Measurements from ENCODE around the gene LYST. TPM values are rescaled to one million over a fixed set of nuclear protein-coding genes. Genes with fewer than 3 reads are reported as not detected.

Gene LYST
- total and polyA plus RNA-seq, 7 donors, result 2.4 to 8.6 (median 5.6) TPM

- Histone ChIP-seq H3K9me3 (no peaks in the 10 kb centered on the region), H3K4me1 (no peaks in the 10 kb centered on the region), H3K27me3 (ENCODE audit: insufficient read depth in 3 of 3, low read length in 2 of 3) (no peaks in the 10 kb centered on the region), H3K27ac (no peak overlapping the region), H3K4me3 (no peak overlapping the region), H3K36me3 (ENCODE audit: insufficient read depth in 1 of 2, low read depth in 1 of 2) (peaks cover 0 to 41% of the 10 kb centered on the region in 2 donors)
- intact Hi-C loops (cut with DNase I), result no loop called here
- TF ChIP-seq, protein P1, sequence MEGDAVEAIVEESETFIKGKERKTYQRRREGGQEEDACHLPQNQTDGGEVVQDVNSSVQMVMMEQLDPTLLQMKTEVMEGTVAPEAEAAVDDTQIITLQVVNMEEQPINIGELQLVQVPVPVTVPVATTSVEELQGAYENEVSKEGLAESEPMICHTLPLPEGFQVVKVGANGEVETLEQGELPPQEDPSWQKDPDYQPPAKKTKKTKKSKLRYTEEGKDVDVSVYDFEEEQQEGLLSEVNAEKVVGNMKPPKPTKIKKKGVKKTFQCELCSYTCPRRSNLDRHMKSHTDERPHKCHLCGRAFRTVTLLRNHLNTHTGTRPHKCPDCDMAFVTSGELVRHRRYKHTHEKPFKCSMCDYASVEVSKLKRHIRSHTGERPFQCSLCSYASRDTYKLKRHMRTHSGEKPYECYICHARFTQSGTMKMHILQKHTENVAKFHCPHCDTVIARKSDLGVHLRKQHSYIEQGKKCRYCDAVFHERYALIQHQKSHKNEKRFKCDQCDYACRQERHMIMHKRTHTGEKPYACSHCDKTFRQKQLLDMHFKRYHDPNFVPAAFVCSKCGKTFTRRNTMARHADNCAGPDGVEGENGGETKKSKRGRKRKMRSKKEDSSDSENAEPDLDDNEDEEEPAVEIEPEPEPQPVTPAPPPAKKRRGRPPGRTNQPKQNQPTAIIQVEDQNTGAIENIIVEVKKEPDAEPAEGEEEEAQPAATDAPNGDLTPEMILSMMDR (IDR thresholded peaks at IDR 0.05), result no peak
- 85 to 95% (median 92%) methylated on average over 3 of the region's 3 CpGs for WGBS, 3 donors
- ATAC-seq (no peak), DNase-seq (no peak)
Measured at GRCh38 chr1:235776396-235776795, 90.3 kb downstream of the LYST start.

DNA sequence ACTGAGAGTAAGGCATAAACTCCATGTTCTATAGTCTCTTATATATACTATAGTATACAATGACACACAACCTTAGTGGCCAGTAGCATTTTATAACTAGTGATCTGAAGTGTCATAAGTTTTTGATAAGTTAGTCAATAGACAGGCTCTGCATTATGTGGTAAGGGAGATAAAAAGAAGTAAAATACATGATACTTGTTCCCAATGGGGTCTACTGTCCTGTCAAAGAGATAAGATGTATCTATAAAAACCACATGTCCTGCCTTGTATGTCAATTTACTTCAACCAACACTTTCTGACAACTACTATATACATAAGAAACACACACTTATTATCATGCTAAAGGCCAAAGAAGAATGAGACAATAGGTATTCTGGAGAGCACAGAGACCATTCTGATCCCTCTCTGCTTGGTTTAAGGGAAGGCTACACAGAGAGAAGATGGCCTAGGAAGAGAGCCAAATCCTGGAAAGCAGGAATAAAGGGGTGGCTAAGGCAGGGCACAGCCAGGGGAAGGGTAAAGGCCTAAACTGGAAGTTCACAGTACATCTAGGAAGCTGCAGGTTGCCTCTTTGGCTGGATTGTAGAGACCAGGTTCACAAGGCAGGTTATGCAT lies 91.4 kb downstream of the LYST start:
- Histone ChIP-seq H3K27ac (no peak overlapping the region), H3K36me3 (ENCODE audit: insufficient read depth in 1 of 2, low read depth in 1 of 2) (peaks cover 0 to 32% of the 10 kb centered on the region in 2 donors), H3K4me1 (no peaks in the 10 kb centered on the region), H3K27me3 (ENCODE audit: insufficient read depth in 3 of 3, low read length in 2 of 3) (no peaks in the 10 kb centered on the region), H3K4me3 (no peak overlapping the region), H3K9me3 (no peaks in the 10 kb centered on the region)
- DNase-seq (no peak), ATAC-seq (no peak)
- TF ChIP-seq, protein P1 (IDR thresholded peaks at IDR 0.05), result no peak
- intact Hi-C loops (cut with DNase I), result no loop called here

DNA sequence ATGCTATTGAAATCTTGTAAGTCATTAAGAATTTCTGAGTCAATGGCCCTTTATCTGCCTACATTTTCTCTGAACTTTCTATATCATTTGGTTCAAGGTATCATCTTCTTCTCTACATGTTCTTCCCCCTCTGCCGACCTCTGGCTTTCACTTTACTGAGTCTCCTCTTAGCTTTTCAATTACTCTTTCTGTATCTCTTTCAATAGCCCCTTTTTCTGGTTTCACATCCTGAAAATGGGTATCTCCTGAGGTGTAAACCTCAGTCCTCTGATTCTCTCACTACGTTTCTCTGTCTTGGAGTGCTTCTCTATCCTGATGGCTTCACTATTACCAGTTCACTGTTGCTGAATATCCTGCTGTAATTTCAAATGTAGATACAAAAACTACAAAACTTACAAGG lies 98.9 kb downstream of the LYST start:
- ATAC-seq (no peak), DNase-seq (no peak)
- Histone ChIP-seq H3K4me3 (no peak overlapping the region), H3K36me3 (ENCODE audit: insufficient read depth in 1 of 2, low read depth in 1 of 2) (peaks cover 0 to 51% of the 10 kb centered on the region in 2 donors), H3K4me1 (no peaks in the 10 kb centered on the region), H3K27me3 (ENCODE audit: insufficient read depth in 3 of 3, low read length in 2 of 3) (no peaks in the 10 kb centered on the region), H3K9me3 (no peaks in the 10 kb centered on the region), H3K27ac (no peak overlapping the region)
- TF ChIP-seq, protein P1 (IDR thresholded peaks at IDR 0.05), result no peak
- 84 to 88% (median 87%) methylated on average over 2 of the region's 2 CpGs for WGBS, 3 donors
- intact Hi-C loops (cut with DNase I), result no loop called here

DNA sequence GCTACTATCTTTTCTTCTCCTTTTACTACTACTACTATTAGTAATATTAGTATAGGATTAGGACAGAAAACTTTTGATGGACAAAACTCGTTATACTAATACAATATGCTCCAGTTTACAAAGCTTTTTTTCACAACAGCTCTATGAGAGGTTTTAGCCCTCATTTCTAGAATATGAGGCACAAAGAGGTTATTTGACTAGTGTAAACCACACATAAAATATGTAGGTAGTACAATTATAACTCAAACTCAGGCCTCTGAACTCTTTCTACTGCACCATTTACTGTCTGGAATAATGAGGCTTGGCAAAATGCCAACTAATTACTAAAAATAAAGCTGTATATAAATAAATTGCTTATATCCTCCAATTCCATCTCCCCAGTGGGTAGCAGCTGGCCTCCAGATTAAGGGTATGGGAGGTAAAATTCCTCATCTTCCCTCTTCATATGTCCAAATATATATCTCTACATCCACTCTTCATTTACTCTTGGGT lies 99.9 kb downstream of the LYST start:
- Histone ChIP-seq H3K36me3 (ENCODE audit: insufficient read depth in 1 of 2, low read depth in 1 of 2) (peaks cover 0 to 57% of the 10 kb centered on the region in 2 donors), H3K9me3 (no peaks in the 10 kb centered on the region), H3K4me3 (no peak overlapping the region), H3K27me3 (ENCODE audit: insufficient read depth in 3 of 3, low read length in 2 of 3) (no peaks in the 10 kb centered on the region), H3K4me1 (no peaks in the 10 kb centered on the region), H3K27ac (no peak overlapping the region)
- ATAC-seq, result no peak
- intact Hi-C loops (cut with DNase I), result no loop called here
- no peak for DNase-seq
- 93 to 100% (median 100%) methylated on average over 1 of the region's 1 CpG for WGBS, 3 donors
- TF ChIP-seq, protein P1 (IDR thresholded peaks at IDR 0.05), result no peak

- no peaks in the 10 kb centered on the region for H3K9me3 ChIP-seq
- peaks cover 0 to 74% of the 10 kb centered on the region in 2 donors for H3K36me3 ChIP-seq (ENCODE audit: insufficient read depth in 1 of 2, low read depth in 1 of 2)
- no peak for ATAC-seq
- no peak overlapping the region for H3K4me3 ChIP-seq
- no peaks in the 10 kb centered on the region for H3K27me3 ChIP-seq (ENCODE audit: insufficient read depth in 3 of 3, low read length in 2 of 3)
- WGBS, 3 donors, result 63 to 67% (median 64%) methylated on average over 3 of the region's 3 CpGs
- intact Hi-C loops (cut with DNase I), result no loop called here
- TF ChIP-seq, protein P1 (IDR thresholded peaks at IDR 0.05), result no peak
- no peak overlapping the region for H3K27ac ChIP-seq
- no peak for DNase-seq
- H3K4me1 ChIP-seq, result no peaks in the 10 kb centered on the region
Measured at GRCh38 chr1:235763962-235764361, 102.7 kb downstream of the LYST start.
